GM04504 (cell line): ENCODE data around the gene PRSS37.

ENCODE experiments used
- DNase-seq: peaks from one replicate; pipeline ENCODE4 v3.0.0-alpha.2; 2012; ENCODE audit warnings: low read depth

The PRSS37 gene

GRCh38 chr7:141788296-141788695 lies 53.0 kb downstream of the PRSS37 start:
- DNase-seq: no peak
